HL-60 (cell line): ENCODE data around the gene SLC5A11.

Experiments used
- DNase-seq, 2 experiments: peaks; one replicate each; pipeline ENCODE4 v3.0.0-alpha.2; 2010 to 2020; ENCODE audit warnings: low read depth in 1 of 2, low spot score in 1 of 2
- H3K27ac ChIP-seq: fragments of 250-450 bp; sonication (Bioruptor Pico); replicated peaks from 2 replicates; pipeline ENCODE4 v1.5.1; 2020; ENCODE audit warnings: mild to moderate bottlenecking, moderate library complexity
- H3K27me3 ChIP-seq: fragments of 250-450 bp; sonication (Bioruptor Pico); 2 replicates; pipeline ENCODE4 v1.5.1; 2021; ENCODE audit warnings: mild to moderate bottlenecking, moderate library complexity; ENCODE audit not compliant: insufficient read depth, poor library complexity, severe bottlenecking
- H3K4me3 ChIP-seq: replicated peaks from 2 replicates; pipeline ENCODE4 v1.5.1; 2011; ENCODE audit warnings: mild to moderate bottlenecking, control low read depth, low read length; ENCODE audit not compliant: insufficient read depth
- CTCF ChIP-seq: IDR thresholded peaks from one replicate; pipeline ENCODE4 v1.5.1; 2011; ENCODE audit warnings: low read length, control low read depth, inconsistent platforms; ENCODE audit not compliant: insufficient read depth
- GABPA ChIP-seq: IDR thresholded peaks from 2 replicates; pipeline ENCODE4 v1.6.1; 2012; ENCODE audit warnings: low read depth
- POLR2AphosphoS5 ChIP-seq: IDR thresholded peaks from 2 replicates; pipeline ENCODE4 v1.6.1; 2012; ENCODE audit warnings: low read depth
- REST ChIP-seq: IDR thresholded peaks from 2 replicates; pipeline ENCODE4 v1.6.1; 2012; ENCODE audit warnings: low read depth; ENCODE audit not compliant: insufficient replicate concordance
- SPI1 ChIP-seq: IDR thresholded peaks from 2 replicates; pipeline ENCODE4 v1.6.1; 2012; ENCODE audit warnings: low read depth, mild to moderate bottlenecking, borderline replicate concordance

SLC5A11 gene

GRCh38 chr16:24955975-24956731 lies 110.4 kb downstream of the SLC5A11 start:
- DNase-seq, result no peak
- no peaks in the 10 kb centered on the region for H3K27me3 ChIP-seq
- H3K27ac ChIP-seq, result no peak overlapping the region
- TF ChIP-seq SPI1, result no peak
- TF ChIP-seq REST, result no peak
- no peak for TF ChIP-seq GABPA
- TF ChIP-seq CTCF, result no peak
- no peak for TF ChIP-seq POLR2AphosphoS5
- no peak overlapping the region for H3K4me3 ChIP-seq

DNA sequence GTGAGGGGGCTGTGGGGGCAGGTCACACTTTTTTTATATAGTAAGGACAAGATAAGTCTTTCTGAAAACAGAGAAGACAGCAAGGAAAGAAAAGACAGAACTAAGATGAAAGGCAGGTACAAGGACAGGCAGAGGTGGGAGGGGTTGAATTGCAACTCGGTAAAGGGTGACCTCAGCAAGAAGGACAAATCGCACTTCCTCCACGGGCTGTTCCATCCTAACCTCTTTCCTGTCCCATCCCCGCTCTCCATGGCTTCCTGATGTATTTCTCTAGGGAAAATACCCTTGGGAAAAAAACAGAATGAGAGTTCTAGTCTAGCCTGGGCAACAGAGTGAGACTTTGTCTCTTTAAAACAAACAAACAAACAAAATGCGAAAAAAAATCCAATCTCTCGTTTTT lies 112.1 kb downstream of the SLC5A11 start:
- DNase-seq, result no peak
- TF ChIP-seq POLR2AphosphoS5, result no peak
- no peak for TF ChIP-seq GABPA
- TF ChIP-seq CTCF, result no peak
- TF ChIP-seq REST, result no peak
- TF ChIP-seq SPI1, result no peak

More for the DNA sequence above, 112.1 kb downstream of the SLC5A11 start:
- Histone ChIP-seq H3K27me3 (no peaks in the 10 kb centered on the region), H3K4me3 (no peak overlapping the region), H3K27ac (no peak overlapping the region)
